Measurements from ENCODE around the gene TOP1.

DNA sequence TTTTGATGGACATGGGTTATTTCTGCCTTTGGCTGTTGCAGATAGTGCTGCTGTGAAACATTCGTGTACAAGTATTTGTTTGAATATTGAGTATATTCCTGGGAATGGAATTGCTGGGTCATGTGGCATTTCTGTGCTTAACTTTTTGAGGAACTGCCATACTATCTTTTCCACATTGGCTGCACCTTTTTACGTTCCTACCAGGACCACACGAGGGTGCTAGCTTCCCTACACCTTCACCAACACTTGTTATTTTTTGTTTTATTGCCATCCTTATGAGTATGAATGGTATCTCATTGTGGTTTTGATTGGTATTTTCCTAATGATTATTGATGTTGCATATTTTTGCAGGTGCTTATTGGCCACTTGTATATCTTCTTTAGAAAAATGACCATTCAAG, 60.9 kb downstream of the TOP1 start:
- no peak for TF ChIP-seq ETV6 (CRISPR knock-in tag; IDR thresholded peaks at IDR 0.05)
- TF ChIP-seq, protein P1, sequence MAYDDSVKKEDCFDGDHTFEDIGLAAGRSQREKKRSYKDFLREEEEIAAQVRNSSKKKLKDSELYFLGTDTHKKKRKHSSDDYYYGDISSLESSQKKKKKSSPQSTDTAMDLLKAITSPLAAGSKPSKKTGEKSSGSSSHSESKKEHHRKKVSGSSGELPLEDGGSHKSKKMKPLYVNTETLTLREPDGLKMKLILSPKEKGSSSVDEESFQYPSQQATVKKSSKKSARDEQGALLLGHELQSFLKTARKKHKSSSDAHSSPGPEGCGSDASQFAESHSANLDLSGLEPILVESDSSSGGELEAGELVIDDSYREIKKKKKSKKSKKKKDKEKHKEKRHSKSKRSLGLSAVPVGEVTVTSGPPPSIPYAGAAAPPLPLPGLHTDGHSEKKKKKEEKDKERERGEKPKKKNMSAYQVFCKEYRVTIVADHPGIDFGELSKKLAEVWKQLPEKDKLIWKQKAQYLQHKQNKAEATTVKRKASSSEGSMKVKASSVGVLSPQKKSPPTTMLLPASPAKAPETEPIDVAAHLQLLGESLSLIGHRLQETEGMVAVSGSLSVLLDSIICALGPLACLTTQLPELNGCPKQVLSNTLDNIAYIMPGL (CRISPR knock-in tag; IDR thresholded peaks at IDR 0.05) = no peak
- TF ChIP-seq, protein P2, sequence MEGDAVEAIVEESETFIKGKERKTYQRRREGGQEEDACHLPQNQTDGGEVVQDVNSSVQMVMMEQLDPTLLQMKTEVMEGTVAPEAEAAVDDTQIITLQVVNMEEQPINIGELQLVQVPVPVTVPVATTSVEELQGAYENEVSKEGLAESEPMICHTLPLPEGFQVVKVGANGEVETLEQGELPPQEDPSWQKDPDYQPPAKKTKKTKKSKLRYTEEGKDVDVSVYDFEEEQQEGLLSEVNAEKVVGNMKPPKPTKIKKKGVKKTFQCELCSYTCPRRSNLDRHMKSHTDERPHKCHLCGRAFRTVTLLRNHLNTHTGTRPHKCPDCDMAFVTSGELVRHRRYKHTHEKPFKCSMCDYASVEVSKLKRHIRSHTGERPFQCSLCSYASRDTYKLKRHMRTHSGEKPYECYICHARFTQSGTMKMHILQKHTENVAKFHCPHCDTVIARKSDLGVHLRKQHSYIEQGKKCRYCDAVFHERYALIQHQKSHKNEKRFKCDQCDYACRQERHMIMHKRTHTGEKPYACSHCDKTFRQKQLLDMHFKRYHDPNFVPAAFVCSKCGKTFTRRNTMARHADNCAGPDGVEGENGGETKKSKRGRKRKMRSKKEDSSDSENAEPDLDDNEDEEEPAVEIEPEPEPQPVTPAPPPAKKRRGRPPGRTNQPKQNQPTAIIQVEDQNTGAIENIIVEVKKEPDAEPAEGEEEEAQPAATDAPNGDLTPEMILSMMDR (IDR thresholded peaks at IDR 0.05) = no peak
- TF ChIP-seq, protein P3, sequence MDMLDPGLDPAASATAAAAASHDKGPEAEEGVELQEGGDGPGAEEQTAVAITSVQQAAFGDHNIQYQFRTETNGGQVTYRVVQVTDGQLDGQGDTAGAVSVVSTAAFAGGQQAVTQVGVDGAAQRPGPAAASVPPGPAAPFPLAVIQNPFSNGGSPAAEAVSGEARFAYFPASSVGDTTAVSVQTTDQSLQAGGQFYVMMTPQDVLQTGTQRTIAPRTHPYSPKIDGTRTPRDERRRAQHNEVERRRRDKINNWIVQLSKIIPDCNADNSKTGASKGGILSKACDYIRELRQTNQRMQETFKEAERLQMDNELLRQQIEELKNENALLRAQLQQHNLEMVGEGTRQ (CRISPR knock-in tag; IDR thresholded peaks at IDR 0.05) = no peak
- TF ChIP-seq, protein P4, sequence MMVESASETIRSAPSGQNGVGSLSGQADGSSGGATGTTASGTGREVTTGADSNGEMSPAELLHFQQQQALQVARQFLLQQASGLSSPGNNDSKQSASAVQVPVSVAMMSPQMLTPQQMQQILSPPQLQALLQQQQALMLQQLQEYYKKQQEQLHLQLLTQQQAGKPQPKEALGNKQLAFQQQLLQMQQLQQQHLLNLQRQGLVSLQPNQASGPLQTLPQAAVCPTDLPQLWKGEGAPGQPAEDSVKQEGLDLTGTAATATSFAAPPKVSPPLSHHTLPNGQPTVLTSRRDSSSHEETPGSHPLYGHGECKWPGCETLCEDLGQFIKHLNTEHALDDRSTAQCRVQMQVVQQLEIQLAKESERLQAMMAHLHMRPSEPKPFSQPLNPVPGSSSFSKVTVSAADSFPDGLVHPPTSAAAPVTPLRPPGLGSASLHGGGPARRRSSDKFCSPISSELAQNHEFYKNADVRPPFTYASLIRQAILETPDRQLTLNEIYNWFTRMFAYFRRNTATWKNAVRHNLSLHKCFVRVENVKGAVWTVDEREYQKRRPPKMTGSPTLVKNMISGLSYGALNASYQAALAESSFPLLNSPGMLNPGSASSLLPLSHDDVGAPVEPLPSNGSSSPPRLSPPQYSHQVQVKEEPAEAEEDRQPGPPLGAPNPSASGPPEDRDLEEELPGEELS (CRISPR knock-in tag; IDR thresholded peaks at IDR 0.05) = no peak
- TF ChIP-seq, protein P5, sequence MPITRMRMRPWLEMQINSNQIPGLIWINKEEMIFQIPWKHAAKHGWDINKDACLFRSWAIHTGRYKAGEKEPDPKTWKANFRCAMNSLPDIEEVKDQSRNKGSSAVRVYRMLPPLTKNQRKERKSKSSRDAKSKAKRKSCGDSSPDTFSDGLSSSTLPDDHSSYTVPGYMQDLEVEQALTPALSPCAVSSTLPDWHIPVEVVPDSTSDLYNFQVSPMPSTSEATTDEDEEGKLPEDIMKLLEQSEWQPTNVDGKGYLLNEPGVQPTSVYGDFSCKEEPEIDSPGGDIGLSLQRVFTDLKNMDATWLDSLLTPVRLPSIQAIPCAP (CRISPR knock-in tag; IDR thresholded peaks at IDR 0.05) = no peak
- no peak for TF ChIP-seq ZNF263 (CRISPR knock-in tag; IDR thresholded peaks at IDR 0.05; ENCODE audit: low read depth)
- TF ChIP-seq, protein P6, sequence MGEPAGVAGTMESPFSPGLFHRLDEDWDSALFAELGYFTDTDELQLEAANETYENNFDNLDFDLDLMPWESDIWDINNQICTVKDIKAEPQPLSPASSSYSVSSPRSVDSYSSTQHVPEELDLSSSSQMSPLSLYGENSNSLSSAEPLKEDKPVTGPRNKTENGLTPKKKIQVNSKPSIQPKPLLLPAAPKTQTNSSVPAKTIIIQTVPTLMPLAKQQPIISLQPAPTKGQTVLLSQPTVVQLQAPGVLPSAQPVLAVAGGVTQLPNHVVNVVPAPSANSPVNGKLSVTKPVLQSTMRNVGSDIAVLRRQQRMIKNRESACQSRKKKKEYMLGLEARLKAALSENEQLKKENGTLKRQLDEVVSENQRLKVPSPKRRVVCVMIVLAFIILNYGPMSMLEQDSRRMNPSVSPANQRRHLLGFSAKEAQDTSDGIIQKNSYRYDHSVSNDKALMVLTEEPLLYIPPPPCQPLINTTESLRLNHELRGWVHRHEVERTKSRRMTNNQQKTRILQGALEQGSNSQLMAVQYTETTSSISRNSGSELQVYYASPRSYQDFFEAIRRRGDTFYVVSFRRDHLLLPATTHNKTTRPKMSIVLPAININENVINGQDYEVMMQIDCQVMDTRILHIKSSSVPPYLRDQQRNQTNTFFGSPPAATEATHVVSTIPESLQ (CRISPR knock-in tag; IDR thresholded peaks at IDR 0.05) = no peak
- TF ChIP-seq TP53 (CRISPR knock-in tag; IDR thresholded peaks at IDR 0.05) = no peak
- TF ChIP-seq FOXJ3 (CRISPR knock-in tag; IDR thresholded peaks at IDR 0.05; ENCODE audit: borderline replicate concordance) = no peak

All from WTC11 (cell line).